ENCODE data around the gene TGFA.

- TF ChIP-seq EP300 (IDR thresholded peaks at IDR 0.05), result no peak
- TF ChIP-seq, protein P1, sequence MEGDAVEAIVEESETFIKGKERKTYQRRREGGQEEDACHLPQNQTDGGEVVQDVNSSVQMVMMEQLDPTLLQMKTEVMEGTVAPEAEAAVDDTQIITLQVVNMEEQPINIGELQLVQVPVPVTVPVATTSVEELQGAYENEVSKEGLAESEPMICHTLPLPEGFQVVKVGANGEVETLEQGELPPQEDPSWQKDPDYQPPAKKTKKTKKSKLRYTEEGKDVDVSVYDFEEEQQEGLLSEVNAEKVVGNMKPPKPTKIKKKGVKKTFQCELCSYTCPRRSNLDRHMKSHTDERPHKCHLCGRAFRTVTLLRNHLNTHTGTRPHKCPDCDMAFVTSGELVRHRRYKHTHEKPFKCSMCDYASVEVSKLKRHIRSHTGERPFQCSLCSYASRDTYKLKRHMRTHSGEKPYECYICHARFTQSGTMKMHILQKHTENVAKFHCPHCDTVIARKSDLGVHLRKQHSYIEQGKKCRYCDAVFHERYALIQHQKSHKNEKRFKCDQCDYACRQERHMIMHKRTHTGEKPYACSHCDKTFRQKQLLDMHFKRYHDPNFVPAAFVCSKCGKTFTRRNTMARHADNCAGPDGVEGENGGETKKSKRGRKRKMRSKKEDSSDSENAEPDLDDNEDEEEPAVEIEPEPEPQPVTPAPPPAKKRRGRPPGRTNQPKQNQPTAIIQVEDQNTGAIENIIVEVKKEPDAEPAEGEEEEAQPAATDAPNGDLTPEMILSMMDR (IDR thresholded peaks at IDR 0.05), result no peak
- TF ChIP-seq POLR2AphosphoS5 (IDR thresholded peaks at IDR 0.05), result no peak
Measured at GRCh38 chr2:70522627-70523026, 31.0 kb downstream of the TGFA start.

Data from esophagus muscularis mucosa (tissue), 4 donors.